Skin of body (tissue), 2 donors: ENCODE results near the gene PREP. TPM values are rescaled to one million over a fixed set of nuclear protein-coding genes. Genes with fewer than 3 reads are reported as not detected.
"Not testable (repeated sequence)": the region's sequence is repeated elsewhere in the genome, so short reads cannot be mapped to it uniquely, and the experiment has no call there.

Experiments used
- DNase-seq: peaks from one replicate; lab custom pipeline; 2025; lab: John Stamatoyannopoulos, UW
- total RNA-seq: library from RNA; depleted of rRNA; stranded (reverse); fragments of >200 nt; gene quantifications from one replicate; pipeline ENCODE4 v1.2.3, GENCODE V29; 2014

Gene PREP
- total RNA-seq, 1 donor from 2014 or later = 35.0 TPM

DNA sequence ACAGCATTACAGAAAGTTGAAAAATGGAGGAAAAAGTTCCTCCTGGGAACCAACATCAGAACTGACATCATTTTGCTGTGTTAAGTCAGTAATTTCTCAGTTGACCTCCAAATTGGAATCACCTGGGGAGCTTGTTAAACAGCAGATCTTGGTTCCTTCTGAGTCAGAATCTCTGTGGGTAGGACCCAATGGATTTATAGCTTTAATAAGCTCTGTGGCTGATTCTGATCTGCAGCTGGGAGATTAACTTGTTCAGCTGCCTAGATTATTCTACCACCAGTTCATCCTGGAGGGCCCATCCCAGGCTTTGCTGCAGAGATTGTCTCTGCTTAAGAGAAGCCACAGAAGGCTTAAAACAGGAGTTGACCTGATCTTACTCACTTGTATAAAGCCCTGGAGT, 132.4 kb downstream of the PREP start:
- no peak for DNase-seq

DNA sequence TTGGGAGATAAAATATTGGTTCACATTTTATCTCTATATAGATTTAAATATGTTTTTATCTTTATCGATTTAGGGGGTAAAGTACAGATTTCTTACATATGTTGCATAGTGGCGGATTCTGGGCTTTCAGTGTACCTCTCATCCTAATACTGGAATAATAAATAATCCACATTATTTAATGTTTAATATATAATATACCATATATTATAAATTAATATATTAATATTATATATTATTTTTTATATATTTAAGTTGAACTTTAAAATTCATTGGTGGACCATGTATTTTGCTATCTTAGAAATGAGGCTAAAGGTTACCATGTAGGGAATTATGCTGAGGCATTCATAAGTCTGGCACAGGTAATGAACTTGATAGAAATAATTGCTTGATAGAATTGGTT, 133.5 kb downstream of the PREP start:
- DNase-seq = no peak

DNA sequence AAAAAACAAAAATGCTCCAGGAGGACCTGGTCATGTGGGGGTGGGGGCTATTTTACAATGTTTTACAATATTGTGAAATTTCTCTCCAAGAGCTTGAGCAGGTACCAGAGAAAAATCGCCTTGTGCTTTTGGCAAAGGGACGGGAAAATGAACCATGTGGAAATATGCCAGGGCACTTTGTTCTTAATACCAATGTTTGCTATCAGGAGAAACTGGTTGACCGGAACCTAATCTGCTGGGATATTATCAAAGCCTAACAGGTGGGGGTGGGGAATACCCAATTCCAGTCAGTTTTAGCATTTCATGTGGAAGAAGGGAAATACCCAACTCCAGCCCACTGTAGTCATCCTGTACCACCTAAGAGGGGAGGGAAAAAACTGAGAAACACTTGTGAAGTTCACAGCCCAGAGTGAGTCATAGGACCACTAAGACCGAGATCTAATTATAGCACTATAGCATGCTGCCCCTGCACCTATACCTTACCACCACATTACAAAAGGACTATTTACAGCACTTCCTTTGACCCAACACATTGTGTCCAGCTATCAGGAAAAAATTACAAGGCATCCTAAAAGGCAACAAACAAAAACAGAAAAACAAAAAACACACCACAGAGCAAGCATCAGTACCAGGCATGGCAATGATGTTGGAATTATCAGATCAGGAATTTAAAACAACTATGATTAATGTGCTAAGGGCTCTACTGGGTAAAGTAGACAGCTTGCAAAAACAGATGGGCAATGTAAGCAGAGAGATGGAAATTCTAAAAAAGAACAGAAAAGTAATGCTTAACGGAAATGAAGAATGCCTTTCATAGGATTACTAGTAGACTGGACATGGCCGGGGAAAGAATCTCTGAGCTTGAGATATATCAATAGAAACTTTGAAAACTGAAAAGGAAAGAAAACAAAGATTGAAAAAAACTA, 138.9 kb downstream of the PREP start:
- no peak for DNase-seq

DNA sequence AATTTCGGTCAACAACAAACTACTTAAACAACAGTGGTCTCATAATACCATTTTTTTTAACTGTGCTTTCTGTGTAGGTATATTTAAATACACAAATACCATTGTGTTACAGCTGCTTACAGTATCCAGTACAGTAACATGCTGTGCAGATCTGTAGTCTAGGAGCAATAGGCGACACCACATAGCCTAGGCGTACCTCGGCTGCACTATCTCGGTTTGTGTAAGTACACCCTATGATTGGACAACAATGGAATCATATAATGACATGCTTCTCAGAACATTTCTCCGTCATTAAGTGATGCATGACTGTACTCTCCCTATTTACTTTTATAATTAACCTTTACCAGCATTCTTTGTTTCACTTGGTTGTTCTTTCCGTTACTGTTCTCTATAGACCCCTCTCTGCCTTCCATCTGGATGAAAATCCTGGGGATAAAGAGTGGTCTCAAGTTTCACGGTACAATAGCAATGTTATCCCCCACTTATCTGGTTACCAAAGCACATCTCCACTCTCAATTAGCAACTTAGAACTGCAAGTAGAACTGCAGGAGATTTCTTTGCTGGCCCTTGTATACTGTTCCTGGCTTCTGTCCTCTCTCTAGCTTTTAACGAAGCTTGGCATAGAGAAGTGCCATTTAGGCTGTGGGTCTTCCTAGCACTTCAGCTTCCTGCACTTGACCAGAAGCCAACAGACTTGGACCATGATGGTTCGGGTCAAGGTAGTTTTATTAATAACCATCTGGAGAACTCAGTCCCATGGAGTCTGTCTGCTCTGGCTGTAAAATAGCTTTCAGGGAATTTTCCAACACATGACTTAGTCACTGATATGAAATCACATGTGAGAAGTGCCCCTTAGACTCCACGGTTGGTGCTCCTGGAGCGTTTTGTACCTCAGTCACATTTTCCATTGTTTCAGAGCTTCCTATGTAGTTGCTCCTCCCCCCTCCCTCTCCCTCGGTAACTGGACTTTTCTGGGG, 142.7 kb downstream of the PREP start:
- DNase-seq = no peak

DNA sequence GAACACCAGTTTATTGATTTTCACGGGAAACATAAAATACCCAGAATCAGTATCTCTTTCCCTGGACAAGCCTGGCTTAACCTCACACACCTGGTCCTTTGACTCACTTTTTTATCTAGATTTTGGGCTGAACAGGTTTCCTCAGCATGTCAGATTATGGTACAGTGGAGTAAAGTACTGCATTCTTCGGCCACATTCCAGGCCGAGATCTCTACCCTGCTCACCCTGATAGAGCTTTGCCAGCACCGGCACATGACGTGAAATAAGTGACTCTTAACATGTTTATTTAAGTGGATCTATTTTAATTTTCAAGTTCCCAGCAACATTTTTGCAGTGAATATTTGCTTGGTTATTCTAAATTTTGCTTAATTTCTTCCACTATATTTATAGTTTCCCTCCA, 144.1 kb downstream of the PREP start:
- DNase-seq = no peak

DNA sequence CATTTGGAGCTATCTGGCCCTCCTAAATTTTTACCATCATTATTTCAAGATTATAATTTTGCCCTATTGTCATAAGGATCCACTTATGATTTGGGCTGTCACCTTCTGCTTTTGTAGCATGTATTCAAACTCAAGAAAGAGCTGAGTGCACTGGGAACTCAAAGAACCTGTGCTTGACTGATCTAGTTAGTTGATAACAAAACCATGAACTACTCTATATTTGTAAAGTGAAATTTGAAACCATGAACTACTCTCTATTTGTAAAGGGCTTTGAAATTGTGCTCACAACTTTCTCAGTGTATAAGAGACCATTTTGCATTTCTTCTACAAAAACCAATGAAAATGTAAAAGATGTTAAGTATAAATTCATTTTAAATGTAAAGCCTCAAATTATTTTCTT, 145.5 kb downstream of the PREP start:
- no peak for DNase-seq

DNA sequence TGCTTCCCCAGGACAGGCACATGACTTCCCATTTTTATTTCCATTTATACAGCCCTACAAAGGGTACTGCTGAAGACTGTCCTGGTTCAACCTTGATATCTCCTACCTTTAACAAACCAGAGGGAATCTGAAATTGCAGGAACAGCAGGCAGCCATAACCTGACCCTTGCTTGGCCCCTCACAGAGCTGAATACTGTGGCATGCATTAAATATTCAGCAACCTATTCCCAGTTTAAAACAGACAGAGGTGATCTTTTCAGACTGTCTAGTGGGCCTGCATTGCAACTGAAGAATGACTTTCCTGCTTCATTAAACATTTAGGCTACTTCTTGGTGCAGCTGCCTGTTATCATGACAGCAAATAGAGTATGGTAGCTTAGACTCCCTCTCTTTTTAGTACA, 146.3 kb downstream of the PREP start:
- no peak for DNase-seq

DNA sequence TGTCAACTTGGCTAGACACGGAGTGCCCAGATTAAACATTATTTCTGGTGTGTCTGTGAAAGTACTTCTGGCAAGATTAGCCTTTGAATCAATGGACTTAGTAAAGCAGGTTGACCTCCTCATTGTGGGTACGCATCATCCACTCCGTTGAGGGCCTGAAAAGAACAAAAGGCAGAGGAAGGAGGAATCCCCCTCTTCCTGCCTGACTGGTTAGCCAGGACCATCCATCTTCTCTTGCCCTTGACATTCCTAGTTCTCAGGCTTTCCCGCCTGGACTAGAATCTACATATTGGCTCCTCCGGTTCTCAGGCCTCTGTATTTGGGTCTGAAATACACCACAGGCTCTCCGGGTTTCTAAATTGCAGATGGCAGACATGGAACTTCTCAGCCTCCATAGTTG, 149.1 kb downstream of the PREP start:
- no peak for DNase-seq

DNA sequence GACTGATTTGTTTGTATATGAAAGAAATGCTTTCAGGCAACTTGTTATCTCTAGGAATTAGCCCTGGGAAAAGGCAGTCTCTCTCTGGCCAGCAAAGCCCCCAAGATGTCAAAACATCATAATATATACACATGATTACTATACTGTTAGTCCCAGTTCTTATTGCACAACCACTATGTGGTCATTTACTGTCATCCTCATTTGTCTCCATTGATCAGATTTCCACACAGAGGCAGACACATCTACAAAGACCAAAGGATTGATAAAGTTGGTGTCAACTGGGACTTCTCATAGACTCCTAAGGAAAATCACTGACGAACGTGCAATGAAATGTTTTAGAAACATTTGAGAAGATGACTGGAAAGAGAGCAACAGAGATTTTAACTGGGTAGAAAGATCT, 151.2 kb downstream of the PREP start:
- DNase-seq = no peak

DNA sequence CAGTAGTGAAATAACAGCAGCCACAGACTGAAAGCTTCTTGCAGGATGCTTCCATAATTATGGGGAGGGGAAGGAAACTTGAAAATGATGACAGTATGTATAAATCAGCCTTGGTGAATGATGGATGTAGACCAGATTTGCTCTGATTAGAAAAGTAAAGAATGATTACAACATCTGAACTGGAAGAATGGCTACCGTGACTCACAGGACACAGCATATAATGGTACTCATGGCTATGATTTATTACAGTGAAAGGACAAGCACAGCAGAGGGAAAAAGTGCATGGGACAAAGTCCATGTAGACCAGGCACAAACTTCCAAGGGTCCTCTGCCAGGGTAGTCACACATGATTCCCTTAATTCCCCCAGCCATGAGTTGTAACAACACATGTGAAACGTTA, 152.3 kb downstream of the PREP start:
- DNase-seq = no peak

DNA sequence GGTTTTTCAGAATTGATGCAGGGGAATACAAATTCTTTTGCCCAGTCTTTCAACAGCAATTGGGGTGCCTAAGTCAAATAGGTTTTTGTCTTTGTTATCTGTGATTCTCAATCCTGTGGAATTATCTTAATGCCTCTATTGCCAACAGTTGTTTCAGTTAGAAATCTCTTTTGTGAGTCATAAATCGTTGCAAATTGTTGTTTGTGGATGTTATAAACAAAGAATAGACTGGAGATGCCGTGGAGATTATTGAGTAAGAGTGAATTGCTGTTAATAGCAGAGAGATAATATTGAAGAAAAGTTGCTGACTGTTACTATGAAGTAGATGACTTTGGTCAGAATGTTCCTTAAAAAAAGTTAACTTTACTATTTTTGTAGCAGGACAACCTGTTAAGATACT, 159.4 kb downstream of the PREP start:
- DNase-seq = no peak

DNA sequence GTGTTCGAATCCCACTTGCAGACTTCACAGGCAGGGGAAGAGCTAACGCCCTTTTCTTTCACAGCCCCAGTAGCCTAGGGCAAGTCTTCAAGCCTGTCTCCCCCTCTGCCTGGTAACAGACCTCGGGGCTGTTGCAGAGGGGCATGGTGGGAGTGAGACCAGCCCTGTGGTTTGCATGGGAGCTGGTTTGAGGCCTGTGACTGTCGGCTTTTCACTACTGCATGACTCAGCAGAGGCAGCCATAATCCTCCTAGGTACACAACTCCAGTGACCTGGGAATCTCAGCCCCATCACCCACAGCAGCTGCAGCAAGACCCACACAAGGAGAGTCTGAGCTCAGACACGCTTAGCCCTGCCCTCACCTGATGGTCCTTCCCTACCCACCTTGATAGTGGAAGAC, 167.7 kb downstream of the PREP start:
- DNase-seq = no peak

DNA sequence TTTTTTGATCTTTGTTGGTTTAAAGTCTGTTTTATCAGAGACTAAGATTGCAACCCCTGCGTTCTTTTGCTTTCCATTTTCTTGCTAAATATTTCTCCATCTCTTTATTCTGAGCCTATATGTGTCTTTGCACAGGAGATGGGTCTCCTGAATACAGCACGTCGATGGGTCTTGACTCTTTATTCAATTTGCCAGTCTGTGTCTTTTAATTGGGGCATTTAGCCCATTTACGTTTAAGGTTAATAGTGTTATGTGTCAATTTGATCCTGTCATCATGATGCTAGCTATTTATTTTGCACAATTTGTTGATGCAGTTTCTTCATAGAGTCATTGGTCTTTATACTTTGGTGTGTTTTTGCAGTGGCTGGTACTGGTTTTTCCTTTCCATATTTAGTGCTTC, 171.1 kb downstream of the PREP start:
- DNase-seq = not testable (repeated sequence)

Other genes starting within 250 kb of the PREP start
- 5.2 TPM for gene POPDC3, start 223.1 kb downstream of the PREP start, total RNA-seq